HG03378 (cell line): ENCODE measurements around the gene ZMYND19.
"Not testable (repeated sequence)": the region's sequence is repeated elsewhere in the genome, so short reads cannot be mapped to it uniquely, and the experiment has no call there.

Experiments
- ATAC-seq: cut with Tn5 transposase; IDR thresholded peaks from one replicate; pipeline ENCODE4 v1.9.1; 2021; ENCODE audit warnings: mild to moderate bottlenecking, moderate library complexity; ENCODE audit not compliant: unreplicated experiment

The ZMYND19 gene

DNA sequence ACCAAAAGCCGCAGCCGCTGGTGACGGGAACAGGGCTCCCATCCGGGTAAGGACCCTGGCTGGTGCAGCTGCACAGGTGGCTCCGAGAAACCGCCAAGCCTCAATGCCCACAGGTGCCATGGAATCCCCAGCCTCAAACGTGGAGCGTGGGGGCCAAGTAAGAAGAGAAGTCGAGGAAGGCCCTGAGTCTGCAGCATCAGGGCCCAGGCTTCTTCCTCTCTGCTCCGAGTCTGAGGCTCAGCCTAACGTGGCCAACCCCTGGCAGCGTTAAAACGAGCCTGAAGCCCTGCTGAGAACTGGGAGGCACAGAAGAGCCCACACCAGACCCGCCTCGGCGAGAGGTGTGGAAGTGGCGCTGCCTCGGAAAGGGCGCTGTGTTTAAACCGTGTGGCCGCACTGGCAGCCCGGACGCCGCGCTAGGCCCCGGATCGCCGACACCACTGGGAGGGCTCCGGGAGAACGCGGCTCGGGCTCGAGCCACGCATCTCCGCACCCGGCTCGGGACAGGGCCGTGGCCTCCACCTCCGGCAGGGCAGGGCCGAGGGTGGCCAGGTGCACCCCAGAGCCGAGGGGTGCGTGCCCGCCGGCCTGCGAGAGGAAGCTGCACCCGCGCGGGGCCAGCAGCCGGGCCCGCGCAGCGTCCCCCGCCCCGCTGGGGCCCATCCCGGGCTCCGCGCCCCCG lies 730 bp downstream of the ZMYND19 start:
- peak; percentile 10 for ATAC-seq

DNA sequence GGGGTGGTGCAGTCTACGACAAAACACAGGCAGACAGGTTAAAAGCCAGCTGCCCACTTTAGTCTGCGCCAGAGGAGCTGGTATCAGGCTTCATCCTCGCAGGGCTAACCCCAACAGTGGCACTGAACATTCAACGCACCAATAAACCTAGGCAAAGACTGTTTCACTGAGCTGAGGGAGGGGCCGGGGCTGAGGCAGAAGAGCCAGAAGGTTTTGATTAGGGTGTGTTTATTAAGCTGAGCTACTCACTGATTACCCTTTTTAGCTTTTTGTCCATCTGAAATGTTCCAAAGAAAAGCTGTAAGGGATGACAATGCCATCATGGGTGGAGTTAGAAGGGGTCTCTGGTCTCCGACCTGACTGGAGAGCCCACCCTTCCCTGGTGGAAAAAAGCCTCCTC lies 1.4 kb downstream of the ZMYND19 start:
- ATAC-seq = no peak

DNA sequence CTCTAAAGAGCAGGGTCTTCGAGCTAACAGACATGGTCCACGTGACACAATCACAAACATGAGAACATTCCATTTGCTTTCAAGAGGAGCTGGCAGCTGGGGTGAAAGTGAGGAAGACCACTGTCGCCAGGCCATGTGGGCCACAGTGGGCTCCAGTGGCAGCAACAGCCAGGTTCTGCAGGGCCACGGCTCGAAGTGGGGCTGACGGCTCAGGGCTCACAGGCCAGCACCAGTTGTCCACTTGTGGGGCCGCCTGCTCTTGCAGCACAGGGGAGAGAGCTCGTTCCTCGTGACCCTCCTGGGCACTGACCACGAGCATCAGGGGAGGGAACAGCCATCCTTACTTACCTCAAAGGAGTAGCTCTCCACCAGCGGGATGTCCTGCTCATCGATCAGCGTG lies 2.0 kb downstream of the ZMYND19 start:
- no peak for ATAC-seq

DNA sequence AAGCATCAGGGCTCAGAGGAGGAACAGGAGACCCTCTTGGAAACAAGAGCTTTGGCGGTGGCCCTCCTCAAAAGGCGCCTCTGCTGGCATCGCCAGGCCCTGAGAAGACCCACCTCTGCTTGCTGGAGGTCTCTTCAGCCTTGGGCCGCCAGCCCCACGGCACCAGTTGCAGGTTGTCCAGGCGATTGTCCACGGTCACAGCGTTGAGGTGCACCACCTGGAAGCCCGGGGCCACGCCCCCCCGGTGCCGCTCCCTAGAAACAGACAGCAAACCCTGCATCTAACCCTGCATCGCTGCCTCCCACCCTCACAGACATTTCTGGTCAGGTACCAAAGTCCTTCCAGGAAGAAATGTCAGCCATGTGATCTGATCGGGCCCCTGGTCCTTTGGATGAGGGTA lies 3.5 kb downstream of the ZMYND19 start:
- no peak for ATAC-seq

DNA sequence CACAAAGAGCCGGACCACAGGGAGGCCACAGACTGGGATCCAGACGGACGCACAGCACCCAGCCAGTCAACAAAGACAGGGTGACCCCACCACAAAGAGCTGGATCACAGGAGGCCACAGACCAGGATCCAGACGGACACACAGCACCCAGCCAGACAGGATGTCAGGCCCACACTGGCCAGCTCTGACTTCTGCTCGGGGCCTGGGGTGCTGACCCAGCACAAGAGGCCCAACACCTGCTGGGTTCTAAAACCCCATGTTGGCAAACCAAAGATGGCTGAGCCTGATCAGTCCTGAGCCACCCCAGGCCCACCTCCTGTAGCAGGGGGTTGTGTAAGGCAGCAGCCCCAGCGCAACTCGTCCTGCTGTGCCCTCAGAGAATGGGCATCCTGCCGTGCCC lies 6.4 kb downstream of the ZMYND19 start:
- no peak for ATAC-seq

DNA sequence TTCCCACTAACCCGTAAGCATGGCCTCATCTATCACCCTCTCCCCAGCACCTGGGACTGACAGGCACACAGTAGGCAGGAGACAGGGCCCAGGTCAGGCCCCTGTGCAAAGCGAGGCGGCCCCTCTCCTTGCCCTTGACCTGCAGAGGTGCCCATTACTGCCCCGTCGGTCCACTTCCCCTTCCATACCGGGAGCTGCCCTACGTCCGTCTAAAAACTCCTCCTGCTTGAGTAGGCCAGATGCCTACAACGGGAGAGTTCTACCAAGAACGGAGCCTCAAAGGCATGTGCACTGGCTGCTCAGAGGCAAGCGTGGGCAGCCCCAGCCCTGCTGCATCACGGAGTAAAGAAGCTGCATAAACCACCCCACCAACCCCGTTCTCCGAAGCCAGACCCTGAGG lies 7.0 kb downstream of the ZMYND19 start:
- ATAC-seq = no peak

DNA sequence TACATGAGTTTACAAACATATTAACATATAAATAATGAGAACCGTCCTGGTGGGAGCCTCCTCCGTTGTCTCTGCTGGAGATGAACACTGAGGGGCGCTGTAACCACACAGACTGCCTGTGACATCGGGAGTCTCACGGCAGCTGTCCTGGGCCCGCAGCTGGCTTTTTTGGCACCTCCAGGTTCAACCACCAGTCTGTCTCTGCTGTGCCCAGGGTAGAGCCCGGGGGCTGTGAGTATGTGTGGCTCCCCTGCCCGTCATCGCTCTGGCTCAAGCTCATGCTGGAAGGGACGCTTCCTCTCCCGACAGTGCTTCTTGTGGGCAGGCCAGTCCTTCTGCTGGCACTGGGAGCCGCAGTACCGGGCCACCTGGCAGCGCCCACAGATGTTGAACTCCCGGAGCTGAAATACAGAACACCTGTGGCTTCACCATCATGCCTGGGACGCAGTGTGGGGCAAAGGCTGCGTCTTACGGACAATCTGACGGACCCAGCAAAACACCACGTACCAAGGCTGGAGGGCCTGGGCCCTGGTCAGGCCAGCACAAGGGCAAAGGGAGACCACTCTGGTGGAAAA lies 7.9 kb downstream of the ZMYND19 start:
- no peak for ATAC-seq

DNA sequence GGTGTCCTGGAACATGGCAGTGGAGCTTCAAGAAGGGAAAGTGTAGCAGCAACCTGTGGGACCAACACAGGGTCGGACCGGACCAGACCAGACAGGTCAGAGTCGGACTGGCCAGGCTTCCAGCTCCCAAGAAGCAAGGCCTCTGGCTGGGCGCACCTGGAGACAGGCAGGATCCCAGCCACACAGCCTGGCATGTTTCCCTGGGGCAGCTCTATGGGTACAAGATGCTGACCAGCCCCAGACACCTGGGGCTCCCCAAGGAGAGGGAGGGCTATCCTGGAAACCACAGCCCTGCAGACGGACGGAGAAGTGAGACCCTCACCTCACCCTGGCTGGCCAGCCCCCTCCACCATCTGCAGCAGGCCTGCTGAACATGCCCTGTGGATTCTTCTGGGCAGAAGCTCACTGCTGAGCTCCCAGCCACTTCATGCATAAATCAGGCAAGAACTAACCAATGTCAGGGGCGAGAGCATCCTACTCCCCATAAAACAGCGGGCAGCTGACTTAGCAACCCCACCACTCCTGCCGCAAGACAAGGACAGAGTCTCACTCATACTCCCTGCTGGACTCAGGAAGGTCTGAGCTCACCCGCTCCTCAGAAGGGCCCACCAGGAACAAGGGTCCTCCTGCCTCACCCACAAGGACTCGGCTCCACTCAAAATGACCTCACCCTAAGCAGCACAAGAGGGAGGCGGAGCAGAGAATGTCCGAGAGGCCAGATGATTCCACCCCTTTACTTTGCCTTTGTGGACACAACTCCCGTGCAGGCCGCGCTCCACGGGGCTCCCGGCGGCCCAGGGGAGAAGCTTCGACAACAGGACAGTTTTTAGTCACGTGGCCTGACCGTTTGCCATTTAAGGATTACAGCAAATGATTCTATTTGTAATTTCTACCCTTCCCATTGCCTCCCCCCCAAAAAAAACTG lies 8.7 kb downstream of the ZMYND19 start:
- no peak for ATAC-seq

DNA sequence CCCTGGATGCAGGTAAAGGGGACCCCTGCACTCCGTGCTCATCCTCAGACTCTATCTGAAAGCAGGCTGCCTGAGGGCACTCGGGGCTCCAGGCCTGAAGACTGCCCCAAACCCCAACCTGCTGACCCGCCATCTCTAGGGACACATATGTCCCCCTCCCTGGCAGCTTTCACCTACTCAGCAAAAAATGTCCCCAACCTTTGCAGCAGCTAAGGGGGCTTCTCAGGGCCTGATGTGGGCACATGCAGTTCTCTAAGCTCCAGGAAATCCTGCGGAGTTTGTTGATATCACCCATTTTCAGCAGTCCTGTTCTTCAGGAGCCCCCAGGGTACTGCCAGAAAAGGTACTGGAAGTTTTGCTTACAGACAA lies 9.4 kb downstream of the ZMYND19 start:
- ATAC-seq = no peak

DNA sequence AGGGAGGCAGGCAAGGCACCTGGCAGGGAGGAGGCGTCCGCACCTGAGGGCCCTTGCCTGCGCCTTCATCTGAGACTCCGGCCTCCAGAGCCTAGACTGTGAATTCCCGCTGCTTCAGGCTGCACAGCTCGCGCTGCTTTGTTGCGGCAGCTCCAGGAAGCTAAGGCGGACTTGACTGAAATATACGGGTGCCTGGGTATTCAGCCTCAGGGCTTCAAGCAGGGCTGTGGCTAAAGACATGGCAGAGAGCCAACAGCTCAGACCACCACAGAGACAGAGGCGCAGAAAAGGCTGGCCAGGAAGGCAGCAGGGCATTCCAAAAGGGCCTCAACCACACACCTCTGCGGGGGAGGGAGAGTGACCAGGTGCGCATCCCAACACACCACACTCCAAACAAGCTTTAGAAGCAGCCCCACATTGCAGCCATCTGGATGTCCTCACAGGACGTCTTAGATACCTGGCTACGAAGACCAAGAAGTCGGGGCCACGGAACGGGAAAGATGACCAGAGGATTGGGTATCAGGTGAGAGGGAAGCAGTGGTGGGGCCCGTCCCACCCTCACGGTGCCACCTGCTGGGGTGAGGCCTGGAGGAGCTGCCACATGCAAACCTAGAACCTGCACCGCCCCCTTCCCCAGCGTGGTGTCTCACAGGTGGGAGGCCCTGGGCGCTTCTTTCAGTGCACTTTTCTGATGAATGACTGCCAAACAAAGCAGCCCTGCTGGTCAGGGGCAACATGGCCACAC lies 9.9 kb downstream of the ZMYND19 start:
- no peak for ATAC-seq

DNA sequence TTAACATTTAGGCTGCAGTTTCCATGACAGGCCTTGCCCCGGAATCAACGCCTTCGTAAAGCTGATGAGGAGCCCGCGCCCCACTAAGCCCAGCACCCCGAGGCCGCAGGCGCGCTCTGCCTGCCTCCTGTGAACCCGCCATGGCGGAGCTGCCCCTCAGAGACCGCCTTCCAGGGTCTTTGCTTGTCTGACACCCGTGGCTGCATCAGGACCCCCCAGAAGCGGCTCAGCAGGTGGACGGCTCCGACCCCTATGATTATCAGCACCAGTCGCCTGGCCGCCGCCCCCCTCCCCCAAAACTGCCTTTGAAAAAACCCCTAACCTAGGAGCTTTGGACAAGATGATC lies 11.1 kb downstream of the ZMYND19 start:
- no peak for ATAC-seq

DNA sequence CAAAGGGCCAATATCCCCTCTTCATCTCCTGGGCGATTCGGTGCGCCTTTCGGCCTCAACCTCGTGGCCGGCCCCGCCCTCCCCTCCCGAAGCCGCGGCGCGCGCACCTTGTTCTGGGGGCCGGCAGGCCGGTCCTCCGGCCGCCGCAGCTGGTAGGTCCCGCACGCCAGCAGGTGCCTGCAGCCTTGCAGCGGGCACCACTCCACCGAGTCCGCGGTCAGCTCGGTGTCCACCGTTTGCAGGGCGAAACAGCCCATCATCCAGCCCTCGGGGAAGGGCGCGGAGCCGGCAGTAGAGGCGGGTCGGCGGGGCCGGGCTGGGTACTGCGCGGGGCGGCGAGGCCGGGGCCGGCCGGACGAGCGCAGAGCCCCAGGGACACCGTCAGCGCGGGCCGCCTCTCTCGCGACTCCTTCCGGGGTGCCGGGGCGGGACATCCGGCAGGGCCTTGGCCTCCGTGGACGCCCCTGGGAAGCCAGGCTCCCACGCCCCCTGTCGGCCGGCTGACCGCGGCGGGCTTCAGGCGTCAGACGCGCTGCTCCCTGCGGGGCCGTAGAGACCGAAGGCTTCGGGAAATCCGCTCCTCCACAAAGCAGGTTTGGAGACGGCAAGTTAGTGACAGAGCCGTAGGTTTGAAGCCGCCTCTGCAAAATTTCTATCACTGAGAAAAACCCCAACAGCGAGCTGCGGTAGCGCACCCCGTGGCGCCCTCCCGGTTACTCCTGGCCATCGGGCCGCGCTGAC lies 11.6 kb downstream of the ZMYND19 start, which contains the start of gene DPH7:
Gene DPH7, minus strand, starts transcription at position 408 of the 741 bp plus-strand sequence. Its CDS starts 148 bp downstream, at position 260.
- peak; percentile 57 for ATAC-seq

DNA sequence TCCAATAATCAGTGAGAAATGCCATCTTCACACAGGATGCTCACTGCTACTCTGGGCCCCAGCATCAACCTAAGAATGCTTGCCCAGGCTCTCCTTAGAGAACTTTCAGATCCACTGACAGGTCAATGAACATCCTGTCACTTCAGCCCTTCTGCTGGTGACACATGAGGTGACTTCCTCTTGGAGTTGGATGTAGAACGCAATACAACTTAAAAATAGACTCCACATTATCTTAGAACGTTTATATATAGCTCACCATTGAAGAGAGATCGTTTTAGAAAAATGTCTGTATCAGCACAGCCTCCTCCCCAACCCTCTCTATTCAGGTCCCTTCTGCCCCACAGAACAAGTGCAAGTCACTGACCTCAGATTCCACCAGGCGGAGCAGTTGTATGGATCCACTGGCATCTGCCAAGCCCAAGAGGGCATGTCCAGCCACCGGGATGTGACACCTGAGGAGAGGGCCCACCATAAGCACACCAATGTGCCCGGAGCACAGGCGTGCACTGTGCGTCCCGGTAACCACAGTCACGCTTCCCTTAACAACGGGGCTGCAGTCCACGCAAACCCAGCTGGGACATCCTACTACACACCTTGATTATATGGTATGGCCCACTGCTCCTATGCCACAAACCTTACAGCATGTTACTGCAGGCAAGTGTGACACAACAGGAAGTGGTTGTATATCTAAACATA lies 14.4 kb downstream of the ZMYND19 start:
- no peak for ATAC-seq

DNA sequence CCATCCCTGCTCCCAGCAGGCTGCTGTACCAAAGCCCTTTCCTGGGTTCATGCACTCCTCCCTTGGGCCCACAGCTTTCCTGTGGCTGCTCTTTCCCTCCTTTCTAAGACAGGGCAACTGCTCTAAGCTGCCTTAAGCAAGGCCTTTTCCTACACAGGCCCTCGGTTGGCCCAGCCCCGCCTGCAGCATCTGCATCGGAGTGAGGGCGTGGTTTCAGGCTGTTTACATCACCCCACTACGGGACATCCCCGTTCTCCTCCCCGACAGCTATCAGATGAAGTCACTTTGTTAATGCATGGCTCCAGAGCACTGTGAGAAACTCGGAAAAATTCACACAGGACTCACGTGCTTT lies 15.0 kb downstream of the ZMYND19 start:
- no peak for ATAC-seq

DNA sequence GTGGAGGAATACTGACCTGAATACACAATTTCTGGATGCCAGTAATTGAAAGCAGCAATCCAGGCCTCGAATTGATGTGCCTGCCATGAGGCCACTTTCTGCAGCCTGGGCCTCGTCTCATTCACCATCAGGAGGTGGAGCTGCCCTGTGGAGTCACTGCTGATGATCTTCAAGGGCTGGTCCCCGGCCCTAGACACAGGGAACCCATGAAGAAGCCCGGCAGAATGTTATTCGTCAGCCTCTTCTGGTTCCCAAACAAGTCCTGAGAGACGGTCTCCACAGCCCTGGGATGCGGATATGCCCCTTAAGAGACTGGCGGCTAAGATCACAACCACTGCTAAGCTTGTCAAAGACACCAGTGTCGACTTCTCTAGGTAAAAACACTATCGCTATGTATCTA lies 16.1 kb downstream of the ZMYND19 start:
- ATAC-seq = no peak

DNA sequence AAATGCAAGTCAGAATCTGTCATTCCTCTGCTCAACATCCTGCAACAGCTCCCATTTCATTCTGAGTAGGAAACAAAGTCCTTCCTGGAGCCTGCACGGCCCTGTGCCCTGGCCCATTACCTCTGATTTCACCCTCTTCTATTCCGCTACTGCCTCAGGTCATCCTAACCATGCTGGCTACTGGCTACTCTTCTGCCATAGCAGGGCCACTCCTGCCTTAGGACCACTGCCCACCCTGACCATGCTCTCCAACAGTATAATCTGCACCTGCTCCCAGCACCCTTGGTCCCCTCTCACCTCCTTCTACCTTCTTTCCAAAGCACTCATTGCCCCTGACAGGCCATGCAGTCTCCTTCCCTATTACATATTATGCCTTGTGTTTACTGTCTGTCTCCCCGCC lies 19.7 kb downstream of the ZMYND19 start:
- no peak for ATAC-seq

DNA sequence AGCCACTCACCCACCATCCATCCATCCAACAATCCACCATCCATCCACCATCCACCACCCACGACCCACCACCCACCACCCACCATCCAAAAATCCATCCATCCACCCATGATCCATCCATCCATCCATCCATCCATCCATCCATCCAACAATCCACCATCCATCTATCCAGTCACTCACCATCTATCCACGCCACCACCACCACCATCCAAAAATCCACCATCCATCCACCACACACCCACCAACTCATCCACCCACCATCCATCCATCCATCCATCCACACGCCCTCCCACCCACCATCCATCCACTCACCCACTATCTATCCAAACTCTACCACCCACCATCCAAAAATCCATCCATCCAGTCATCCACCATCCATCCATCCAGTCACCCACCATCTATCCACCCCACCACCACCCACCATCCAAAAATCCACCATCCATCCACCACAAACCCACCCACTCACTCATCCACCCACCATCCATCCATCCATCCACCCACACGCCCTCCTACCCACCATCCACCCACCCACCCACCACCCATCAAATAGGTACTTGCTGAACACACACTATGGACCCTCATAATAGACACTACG lies 20.6 kb downstream of the ZMYND19 start:
- no peak for ATAC-seq

DNA sequence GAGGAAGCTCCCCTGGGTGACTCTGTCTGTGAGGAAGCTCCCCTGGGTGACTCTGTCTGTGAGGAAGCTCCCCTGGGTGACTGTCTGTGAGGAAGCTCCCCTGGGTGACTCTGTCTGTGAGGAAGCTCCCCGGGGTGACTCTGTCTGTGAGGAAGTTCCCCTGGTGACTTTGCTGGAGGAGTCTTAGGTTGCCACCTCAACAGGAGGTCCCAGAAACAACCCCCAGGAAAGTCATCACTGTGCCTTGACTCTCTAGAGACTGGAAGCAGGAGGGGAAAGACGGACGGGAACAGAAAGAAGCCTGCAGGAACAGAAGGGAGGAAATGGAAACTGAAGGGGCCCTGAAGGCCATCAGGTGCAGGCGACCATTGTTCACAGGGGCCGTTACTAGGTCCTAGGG lies 21.9 kb downstream of the ZMYND19 start:
- ATAC-seq = not testable (repeated sequence)

DNA sequence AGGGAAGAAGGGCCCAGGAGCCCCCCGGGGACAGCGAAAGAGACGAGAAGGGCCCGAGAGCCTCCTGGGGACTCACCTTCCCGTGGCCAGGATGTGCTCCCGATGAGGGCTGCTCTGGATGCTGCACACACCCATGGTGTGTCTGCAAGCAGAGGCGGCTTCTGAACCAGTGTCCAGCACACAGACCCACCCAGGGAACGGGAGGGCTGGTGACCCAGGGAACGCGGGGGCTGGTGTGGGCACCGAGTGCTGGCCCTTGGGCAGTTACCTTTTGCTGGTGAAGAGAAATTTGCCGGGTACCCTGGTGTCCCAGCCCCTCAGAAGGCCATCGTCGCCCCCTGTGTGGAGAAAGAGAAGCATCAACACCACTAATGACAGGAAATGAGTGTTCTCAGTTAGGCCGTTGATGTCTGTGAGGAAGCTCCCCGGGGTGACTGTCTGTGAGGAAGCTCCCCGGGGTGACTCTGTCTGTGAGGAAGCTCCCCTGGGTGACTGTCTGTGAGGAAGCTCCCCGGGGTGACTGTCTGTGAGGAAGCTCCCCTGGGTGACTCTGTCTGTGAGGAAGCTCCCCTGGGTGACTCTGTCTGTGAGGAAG lies 25.4 kb downstream of the ZMYND19 start:
- ATAC-seq = no peak
